Skeletal muscle tissue (tissue), 4 donors: ENCODE results near the gene PGLYRP4. TPM values are rescaled to one million over a fixed set of nuclear protein-coding genes. Genes with fewer than 3 reads are reported as not detected.

Experiments
- H3K27ac ChIP-seq: one replicate; pipeline ENCODE4 v1.7.0; 2013; ENCODE audit warnings: mild to moderate bottlenecking, low read depth, low read length, inconsistent platforms
- H3K27me3 ChIP-seq, 3 donors: one replicate each; pipeline ENCODE4 v1.7.0; 2013; ENCODE audit warnings: low read length in 3 of 3; ENCODE audit not compliant: control insufficient read depth in 3 of 3, insufficient read depth in 3 of 3
- H3K36me3 ChIP-seq, 3 donors: one replicate each; pipeline ENCODE4 v1.7.0; 2013; ENCODE audit warnings: low read length in 3 of 3; ENCODE audit not compliant: control insufficient read depth in 3 of 3, insufficient read depth in 3 of 3
- H3K4me1 ChIP-seq, 3 donors: one replicate each; pipeline ENCODE4 v1.7.0; 2013; ENCODE audit warnings: low read length in 3 of 3, mild to moderate bottlenecking in 3 of 3; ENCODE audit not compliant: control insufficient read depth in 3 of 3, insufficient read depth in 3 of 3
- H3K4me3 ChIP-seq, 3 donors: one replicate each; pipeline ENCODE4 v1.7.0; 2013; ENCODE audit warnings: low read length in 3 of 3
- H3K9ac ChIP-seq, 3 donors: one replicate each; pipeline ENCODE4 v1.7.0; 2013; ENCODE audit warnings: low read length in 3 of 3, mild to moderate bottlenecking in 3 of 3, moderate library complexity in 2 of 3, low read depth in 1 of 3
- H3K9me3 ChIP-seq, 3 donors: one replicate each; pipeline ENCODE4 v1.7.0; 2013; ENCODE audit warnings: low read length in 3 of 3; ENCODE audit not compliant: control insufficient read depth in 3 of 3
- total RNA-seq: library from RNA; depleted of rRNA; stranded (reverse); fragments of >200 nt; gene quantifications from one replicate; pipeline ENCODE4 v1.2.3, GENCODE V29; 2014
- donor health status: Osteomylitis.

Gene PGLYRP4, protein sequence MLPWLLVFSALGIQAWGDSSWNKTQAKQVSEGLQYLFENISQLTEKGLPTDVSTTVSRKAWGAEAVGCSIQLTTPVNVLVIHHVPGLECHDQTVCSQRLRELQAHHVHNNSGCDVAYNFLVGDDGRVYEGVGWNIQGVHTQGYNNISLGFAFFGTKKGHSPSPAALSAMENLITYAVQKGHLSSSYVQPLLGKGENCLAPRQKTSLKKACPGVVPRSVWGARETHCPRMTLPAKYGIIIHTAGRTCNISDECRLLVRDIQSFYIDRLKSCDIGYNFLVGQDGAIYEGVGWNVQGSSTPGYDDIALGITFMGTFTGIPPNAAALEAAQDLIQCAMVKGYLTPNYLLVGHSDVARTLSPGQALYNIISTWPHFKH
- not detected for total RNA-seq

DNA sequence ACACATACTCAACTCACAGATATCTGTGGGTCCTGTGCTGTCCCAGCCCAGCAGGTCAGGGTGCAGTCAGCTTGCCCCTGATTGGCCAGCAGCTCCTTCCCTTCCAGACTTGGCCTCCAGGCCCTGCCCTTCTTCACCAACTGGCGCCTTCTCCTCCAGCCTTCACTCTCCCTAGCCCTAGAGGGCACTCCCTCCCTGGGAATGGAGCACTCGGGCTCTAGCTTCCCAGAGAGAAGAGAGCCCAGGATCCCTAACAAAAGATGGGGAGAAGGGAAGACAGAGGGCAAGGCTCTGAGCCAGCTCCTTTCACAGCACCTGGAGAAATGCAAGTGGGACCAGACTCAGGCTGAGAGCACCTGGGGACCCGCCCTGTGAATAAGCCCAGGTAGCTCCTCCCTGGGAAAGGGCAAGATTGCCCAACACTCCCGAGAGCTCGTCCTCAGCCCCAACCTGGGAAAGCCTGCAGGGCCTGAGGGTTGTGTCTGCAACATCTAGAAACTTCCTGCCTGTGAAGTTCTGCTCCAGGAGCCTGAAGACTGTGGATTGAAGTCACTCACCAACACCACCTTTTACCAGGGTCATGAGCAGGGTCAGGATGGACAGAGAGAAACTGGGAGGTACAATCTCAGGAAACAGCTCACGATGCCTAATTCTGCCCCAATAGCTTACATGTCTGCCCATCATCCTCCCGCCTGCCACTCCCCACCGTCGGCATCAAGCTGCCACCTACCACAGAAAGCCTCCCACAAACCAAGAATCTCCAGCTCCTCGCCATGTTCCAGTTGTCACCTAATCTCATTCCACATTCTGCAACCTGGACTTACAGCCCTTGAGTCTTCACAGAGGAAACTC, at the start of gene PGLYRP4:
TSS of gene PGLYRP4 (minus strand) at position 331 of the 852 bp plus-strand sequence. CDS start 909 bp downstream, outside the sequence.
- Histone ChIP-seq H3K4me1 (no peaks in the 10 kb centered on the region), H3K36me3 (no peaks in the 10 kb centered on the region), H3K27ac (no peak within 1 kb of the TSS), H3K9ac (no peak within 1 kb of the TSS), H3K9me3 (no peaks in the 10 kb centered on the region), H3K27me3 (peaks cover 37 to 51% (median 45%) of the 10 kb centered on the region in 3 donors), H3K4me3 (no peak within 1 kb of the TSS)

GRCh38 chr1:153397924-153398651, 49.4 kb upstream of the PGLYRP4 start:
- Histone ChIP-seq H3K9ac (no peak overlapping the region), H3K27me3 (peaks cover 6 to 8% (median 7%) of the 10 kb centered on the region in 3 donors), H3K9me3 (no peaks in the 10 kb centered on the region), H3K36me3 (no peaks in the 10 kb centered on the region), H3K4me3 (no peak overlapping the region), H3K27ac (no peak overlapping the region), H3K4me1 (peaks cover 0 to 8% (median 7%) of the 10 kb centered on the region in 3 donors)

GRCh38 chr1:153397051-153397923, 48.6 kb upstream of the PGLYRP4 start:
- Histone ChIP-seq H3K4me1 (peaks cover 0 to 8% (median 7%) of the 10 kb centered on the region in 3 donors), H3K27me3 (peaks cover 6 to 8% (median 7%) of the 10 kb centered on the region in 3 donors), H3K9me3 (no peaks in the 10 kb centered on the region), H3K9ac (no peak overlapping the region), H3K27ac (no peak overlapping the region), H3K36me3 (no peaks in the 10 kb centered on the region), H3K4me3 (no peak overlapping the region)

DNA sequence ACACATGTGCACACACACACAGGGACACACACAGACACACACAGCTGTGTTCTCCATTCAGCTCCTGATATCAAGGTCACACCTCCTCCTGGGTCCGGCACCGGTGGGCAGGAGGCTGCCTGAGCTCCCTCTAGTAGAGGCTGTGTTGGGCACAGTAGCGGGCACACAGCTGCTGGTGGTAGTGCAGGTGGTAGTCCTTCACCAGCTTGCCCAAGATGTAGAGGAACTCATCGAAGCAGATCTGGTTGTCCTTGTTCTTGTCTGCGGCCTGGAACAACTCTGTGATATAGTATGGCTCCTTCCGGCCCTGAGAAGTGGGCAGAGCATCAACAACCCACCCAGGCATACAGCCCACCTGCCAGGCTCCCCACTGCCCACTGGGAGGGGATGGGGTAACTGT, 47.8 kb upstream of the PGLYRP4 start:
- Histone ChIP-seq H3K27me3 (peaks cover 6 to 8% (median 7%) of the 10 kb centered on the region in 3 donors), H3K27ac (no peak overlapping the region), H3K9ac (no peak overlapping the region), H3K9me3 (no peaks in the 10 kb centered on the region), H3K4me3 (no peak overlapping the region), H3K36me3 (no peaks in the 10 kb centered on the region), H3K4me1 (peaks cover 2 to 10% (median 9%) of the 10 kb centered on the region in 3 donors)

GRCh38 chr1:153395776-153396175, 47.1 kb upstream of the PGLYRP4 start:
- Histone ChIP-seq H3K4me3 (no peak overlapping the region), H3K9me3 (no peaks in the 10 kb centered on the region), H3K27ac (no peak overlapping the region), H3K36me3 (no peaks in the 10 kb centered on the region), H3K27me3 (peaks cover 6 to 8% (median 7%) of the 10 kb centered on the region in 3 donors), H3K4me1 (peaks cover 2 to 17% (median 14%) of the 10 kb centered on the region in 3 donors), H3K9ac (no peak overlapping the region)

DNA sequence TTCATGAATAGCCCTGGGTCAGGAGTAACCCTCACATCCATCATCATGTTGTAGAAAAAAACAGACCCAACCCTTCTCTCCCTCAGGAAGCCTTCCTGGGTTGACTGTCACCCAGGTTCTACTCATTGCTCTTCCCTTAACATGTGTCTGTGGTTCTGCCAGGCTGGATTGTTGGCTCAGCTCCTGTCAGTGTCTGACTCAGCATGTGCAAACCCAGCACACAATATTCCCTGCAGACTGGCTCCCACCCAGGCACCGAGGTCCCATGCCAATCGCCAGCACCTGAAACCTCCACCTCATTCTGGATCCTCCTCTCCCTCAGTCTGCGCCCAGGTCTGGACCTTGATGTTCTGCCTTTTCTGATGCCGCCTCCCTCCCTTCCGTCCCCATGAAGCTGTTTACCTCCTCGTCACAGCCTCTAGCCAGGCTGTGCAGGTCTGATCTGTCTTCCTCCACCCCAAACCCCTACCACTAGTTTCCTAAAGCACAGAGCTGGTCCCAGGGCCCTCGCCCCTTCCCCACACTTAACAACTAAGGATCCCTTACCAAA, 46.6 kb upstream of the PGLYRP4 start:
- no peak overlapping the region for H3K27ac ChIP-seq
- H3K36me3 ChIP-seq, result no peaks in the 10 kb centered on the region
- no peak overlapping the region for H3K9ac ChIP-seq

DNA sequence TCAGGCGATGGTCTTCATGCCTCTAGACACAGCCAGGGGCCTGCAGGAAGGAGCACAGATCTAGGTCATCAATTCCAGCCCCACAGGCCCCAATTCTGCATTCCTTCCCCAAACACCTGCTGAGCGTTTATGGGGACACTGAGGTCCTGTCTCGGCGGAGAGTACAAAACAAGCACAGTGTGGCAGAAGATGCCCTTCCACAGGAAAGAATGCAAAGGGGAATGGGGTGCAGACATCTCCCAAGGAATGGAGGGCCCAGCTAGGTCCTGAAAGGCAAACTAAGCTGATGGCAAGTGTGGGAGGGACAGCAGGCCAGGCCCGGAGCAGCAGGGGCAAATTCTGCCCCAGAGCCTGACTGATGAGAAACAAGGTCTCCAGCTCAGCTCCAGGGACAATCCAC, 45.8 kb upstream of the PGLYRP4 start:
- Histone ChIP-seq H3K27ac (no peak overlapping the region), H3K36me3 (no peaks in the 10 kb centered on the region), H3K9me3 (no peaks in the 10 kb centered on the region), H3K9ac (no peak overlapping the region), H3K4me3 (no peak overlapping the region), H3K27me3 (peaks cover 5 to 6% (median 6%) of the 10 kb centered on the region in 3 donors), H3K4me1 (peaks cover 5 to 22% (median 19%) of the 10 kb centered on the region in 3 donors)

More for the DNA sequence above, 46.6 kb upstream of the PGLYRP4 start:
- Histone ChIP-seq H3K4me3 (no peak overlapping the region), H3K9me3 (no peaks in the 10 kb centered on the region), H3K4me1 (peaks cover 5 to 22% (median 19%) of the 10 kb centered on the region in 3 donors), H3K27me3 (peaks cover 6 to 8% (median 7%) of the 10 kb centered on the region in 3 donors)

- Histone ChIP-seq H3K27ac (no peak overlapping the region), H3K9ac (no peak overlapping the region), H3K9me3 (no peaks in the 10 kb centered on the region), H3K4me1 (peaks cover 5 to 22% (median 19%) of the 10 kb centered on the region in 3 donors), H3K27me3 (peaks cover 4 to 6% (median 4%) of the 10 kb centered on the region in 3 donors), H3K36me3 (no peaks in the 10 kb centered on the region), H3K4me3 (no peak overlapping the region)
Measured at GRCh38 chr1:153393926-153394325, 45.3 kb upstream of the PGLYRP4 start.

DNA sequence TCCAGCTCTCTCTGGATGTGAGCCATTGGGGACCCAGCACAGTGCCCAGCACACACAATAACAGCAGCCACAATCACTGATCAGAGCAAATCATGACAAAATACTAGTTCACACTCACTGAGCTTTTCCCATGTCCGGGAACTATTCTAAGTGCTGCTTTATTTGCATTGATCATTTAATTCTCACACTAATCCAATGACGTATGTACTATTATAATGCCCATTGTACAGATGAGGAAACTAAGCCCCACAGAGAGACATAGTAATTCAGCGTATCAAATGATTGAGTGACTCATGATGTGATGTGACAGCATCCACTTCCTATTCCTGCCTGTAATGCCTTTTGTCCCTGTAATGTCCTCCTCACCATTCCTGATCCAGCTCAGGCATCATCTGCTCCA, 44.2 kb upstream of the PGLYRP4 start:
- Histone ChIP-seq H3K9ac (no peak overlapping the region), H3K36me3 (no peaks in the 10 kb centered on the region), H3K27me3 (peaks cover 3 to 4% (median 4%) of the 10 kb centered on the region in 3 donors), H3K27ac (no peak overlapping the region), H3K4me3 (no peak overlapping the region), H3K9me3 (no peaks in the 10 kb centered on the region), H3K4me1 (peaks cover 5 to 22% (median 19%) of the 10 kb centered on the region in 3 donors)
